Right hindlimb (tissue), 1 donor: Measurements from ENCODE around the gene LKAAEAR1.

ENCODE experiments used
- DNase-seq: peaks from one replicate; pipeline ENCODE4 v3.0.0-alpha.2; 2018

The LKAAEAR1 gene

DNA sequence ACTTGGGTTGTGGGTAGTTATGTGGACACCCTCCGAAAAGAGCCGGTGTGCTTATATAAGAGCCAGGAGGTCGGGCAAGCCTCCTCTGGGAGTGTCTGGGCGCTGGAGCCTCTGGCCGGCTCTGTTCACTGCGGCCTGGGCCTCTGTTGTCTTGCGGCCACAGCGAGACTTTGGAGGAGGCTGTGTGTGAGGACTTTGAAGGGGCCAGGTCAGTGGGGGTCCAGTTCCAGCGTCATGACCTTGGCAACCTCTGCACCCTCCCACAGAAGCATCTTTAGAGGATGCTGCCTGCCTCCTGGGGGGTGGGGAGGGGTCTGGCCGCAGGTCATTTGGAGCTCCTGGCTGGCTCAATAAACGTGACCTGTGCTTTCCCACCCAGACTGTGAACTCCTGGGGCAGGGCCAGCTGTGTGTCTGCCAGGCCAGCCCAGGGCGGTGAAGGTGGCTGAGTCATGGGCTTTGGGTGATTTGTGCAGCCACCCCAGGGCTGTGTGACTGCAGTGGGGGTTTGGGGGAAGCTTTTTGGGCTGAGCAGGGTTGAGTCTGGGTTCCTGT lies 20.0 kb downstream of the LKAAEAR1 start:
- DNase-seq = no peak

DNA sequence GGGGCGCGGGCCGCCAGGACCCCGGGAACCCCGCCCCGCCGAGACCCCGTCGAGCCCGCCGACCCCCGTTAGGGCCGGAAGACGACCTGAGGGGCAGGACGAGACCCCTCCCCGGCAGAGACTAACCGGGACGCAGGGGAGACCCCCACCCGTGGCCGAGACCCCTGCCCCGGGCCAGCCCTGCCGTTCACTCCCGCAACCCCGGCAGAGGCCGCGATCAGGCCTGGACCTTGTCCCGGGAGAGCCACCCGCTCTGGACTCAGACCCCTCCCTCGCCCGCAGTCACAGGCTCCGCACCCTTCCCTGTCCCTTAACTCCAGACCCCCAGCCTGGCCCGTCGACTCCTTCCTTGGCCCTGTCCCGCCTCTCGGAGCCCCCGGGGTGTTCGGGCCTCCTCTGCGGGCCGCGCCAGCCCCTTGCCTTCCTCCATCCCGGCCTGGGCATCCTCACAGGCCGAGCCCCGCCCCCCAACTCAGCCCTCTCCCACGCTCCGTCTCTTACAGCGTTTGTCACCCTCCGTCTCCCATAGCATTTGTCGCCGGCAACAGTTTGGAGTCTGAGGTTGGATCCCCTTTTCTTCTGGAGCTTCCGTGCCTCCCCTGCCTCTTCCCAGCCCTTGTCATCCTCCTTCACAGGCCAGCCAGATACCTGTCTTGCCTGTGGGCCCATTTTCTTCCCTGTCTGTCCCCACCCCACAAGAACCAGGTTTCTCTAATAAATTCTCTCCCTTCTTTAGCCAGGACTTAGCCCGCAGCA lies 20.6 kb downstream of the LKAAEAR1 start:
- no peak for DNase-seq

- DNase-seq = peak; percentile 97
Observed at GRCh38 chr20:64062596-64063388, 21.4 kb downstream of the LKAAEAR1 start, which contains the start of gene TCEA2. Gene TCEA2 (plus strand): TSS chr20:64063198. CDS start chr20:64063313, 115 bp downstream.

DNA sequence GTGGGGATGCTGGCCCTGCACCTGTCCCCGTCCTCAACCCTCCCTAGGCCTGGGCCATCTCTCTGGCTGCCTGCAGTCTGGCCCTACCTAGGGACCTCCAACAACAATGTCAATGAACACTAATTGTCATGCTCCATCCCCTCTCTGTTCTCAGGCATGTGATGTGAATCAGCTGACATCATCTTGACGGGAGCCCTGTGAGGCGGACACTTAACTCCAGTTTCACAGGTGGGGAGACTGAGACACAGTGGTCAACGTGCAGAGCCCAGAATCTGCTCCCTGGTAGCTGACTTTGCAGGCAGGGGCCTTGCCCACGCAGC lies 22.0 kb downstream of the LKAAEAR1 start:
- no peak for DNase-seq

DNA sequence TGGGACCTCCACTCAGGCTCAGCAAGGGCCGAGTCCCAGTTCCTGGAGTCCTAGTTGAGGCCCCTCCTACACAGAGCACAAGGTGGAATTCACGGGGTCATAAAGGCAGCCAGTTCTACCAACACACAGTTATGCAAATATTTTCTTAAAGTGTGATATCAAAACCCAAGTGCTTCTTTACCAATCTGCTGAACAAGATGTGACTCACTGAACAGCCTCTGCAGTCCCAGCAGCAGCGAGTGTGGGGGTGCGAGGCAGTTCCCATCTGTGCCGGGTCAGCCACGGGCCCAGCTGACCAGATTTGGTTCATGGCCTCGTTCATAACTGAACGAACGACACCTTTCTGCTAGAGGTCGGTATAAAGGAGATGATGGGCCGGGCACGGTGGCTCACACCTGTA lies 25.7 kb downstream of the LKAAEAR1 start:
- DNase-seq = no peak

DNA sequence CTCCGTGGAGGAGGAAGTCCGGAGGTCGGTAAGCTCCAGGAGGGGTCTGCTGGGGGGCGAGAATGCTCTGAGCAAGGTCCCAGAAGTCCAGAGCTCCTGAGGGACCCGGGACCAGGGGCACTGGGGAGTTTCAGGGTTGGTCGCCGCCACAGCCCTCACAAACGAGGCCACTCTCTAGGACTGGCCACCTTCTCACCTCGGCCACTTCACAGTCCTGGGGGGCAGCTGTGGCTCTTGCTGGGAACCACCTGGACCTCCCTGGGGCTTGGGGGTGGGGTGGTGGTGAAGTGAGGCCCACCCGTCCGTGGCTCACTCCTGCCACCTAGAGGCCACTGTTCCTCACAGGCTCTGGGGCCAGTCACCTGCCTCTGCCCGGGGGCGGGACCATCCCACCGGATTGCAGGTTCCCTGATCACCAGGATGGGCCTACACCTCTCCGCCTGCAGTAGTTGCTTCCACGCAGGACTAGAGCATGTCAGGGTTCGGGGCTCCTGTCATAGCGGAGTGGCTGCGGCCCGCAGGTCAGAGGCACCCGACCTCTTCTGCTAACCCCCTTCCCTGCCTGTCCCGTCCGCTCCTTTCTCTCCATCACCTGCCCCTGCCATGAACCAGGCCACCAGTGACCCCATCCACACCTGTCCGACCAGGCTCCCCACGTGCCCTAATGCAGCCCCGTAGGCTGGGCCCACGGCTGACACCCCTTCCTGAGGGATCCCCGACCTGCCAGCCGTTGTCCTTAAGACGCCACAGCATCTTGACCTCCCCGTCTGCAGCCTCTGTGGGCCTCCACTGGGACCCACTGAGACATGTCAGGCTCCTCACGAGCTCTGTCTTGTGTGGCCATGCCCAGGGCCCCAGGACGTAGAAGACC lies 26.3 kb downstream of the LKAAEAR1 start:
- DNase-seq = peak; percentile 80

DNA sequence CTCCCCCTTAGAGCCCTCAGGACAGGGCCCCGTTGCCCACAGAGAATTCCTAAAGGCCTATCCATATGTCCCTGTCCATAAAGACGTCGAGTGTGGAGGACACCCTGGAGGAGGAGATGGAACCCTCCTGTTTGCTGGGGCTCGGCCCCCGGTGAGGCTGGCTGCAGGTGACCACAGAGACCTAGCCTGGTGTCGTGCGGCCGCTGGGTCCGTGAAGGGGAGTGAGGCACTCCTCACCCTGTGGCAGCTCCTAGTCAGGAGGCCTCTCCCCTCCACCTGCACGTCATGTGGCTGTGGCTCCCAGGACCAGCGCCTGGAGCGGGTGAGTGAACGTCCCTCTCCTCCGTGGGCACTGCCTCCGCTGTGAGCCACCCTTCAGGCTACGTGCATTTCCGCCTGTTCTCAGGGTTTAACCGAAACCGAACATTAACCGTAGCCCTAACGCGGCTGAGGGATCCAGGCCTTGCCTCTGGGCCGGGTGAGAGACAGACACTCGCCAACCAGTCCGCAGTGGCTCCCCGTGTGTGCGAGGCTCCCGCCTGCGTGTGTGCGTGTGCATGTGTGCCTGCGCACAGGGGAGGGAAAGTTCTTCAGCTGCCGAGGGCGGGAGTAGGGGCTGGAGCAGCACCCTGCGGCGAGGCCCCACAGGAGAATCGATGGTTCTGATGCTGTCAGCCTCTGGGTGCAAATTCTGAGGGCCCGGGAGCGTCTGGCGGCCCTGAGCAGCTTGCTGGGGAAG lies 27.1 kb downstream of the LKAAEAR1 start:
- no peak for DNase-seq

- DNase-seq = no peak
Observed at GRCh38 chr20:64056639-64056888, 27.6 kb downstream of the LKAAEAR1 start.

- DNase-seq = no peak
Observed at GRCh38 chr20:64055893-64056638, 28.1 kb downstream of the LKAAEAR1 start.

DNA sequence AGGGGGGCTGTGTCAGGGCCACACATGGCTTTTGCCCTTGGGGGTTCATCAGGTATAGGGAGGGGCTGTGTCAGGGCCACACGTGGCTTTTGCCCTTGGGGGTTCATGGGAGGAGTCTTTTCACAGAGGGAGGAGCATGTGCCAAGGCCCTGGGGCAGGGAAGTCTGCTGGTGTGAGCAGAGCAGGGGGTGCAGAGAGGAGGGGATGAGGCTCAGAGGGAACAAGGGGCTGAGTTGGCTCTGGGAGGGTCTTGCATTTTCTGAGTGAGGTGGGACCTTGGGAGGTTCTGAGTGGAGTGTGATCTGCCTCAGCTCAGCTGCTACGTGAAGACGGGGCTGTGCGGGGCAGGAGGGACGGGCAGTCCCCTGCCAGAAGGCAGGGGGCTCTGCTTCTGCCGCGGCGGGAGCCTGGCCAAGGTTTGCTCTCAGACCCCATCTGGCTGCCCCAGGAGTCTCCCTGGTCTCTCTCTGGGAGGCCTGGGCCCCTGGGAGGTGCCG lies 28.8 kb downstream of the LKAAEAR1 start:
- DNase-seq = no peak

DNA sequence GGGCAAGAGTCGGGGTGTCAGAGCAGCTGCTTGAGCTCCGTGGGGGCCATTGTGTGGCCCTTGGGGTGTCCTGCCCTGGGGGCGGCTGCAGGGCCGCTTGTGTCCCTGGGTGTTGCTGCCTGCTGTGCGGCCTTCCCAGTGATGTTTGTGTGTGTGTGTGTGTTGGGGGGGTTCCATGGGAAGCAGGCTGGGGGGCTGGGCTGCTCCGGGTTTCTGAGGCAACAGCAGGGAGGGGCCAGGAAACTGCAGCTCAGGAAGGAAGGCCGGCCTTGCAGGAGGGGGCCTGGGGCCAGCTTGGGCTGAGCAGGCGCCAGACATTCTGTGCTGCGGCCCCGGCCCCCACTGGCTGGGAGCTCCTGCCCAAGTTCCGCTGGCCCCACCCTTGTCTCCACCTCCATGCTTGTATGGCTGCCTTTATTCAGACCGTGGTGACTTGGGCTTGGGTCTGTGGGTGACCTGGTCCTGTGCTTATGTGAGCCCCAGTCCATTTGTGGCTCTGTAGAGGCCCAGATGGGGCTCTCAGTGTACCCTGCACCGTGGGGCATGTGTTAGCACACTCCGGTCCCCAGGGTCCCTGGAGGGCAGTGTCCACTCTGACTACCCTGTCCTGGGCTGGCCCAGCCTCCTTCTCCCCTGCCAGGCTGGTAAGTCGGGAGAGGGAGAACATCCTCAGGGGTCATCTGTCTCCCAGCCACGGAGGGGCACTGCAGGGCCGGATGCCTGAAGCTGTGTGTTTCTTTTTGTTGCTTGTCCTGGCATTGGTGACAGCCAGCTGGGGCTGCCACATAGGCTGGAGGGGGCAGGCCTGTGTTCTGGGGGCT lies 30.1 kb downstream of the LKAAEAR1 start:
- DNase-seq = peak; percentile 84

GRCh38 chr20:64052987-64053840 lies 31.0 kb downstream of the LKAAEAR1 start:
- DNase-seq = no peak

- no peak for DNase-seq
Observed at GRCh38 chr20:64052326-64052722, 31.9 kb downstream of the LKAAEAR1 start.

DNA sequence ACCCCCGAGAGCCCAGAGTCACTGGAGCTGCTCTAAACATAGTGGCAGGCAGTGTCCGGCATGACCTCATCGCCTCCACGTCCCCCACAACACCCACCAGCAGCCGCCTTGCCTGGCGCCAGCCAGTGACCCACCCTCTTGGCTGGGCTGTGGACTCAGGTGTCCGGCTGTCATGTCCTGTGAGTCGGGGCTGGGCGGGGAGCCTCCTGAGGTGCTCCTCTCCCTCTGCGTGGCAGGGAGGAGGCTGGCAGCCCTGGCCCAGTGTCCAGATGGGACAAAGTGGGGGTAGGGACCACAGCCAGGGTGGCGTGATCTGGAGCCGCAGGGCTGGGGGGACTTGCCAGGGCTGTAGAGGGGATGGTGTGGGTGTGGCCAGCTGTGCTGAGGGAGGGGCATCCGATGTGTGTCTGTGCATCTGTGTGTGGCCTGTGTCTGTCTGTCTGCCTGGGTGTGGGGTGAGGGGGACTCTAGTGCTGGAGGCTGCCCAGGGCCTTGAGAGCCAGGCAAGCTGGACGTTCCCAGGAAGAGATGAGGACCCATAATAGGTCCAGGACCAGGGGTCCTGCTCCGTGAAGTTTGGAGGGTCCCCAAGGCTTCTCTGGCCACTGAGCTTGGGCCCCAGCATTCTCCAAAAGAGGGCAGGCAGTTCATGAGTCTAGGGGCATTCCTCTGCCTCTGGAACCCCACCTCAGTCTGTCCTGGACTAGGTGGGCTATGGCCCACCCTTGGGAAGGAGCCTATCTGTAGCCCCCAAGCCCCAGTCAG lies 32.5 kb downstream of the LKAAEAR1 start:
- DNase-seq = no peak

- DNase-seq = no peak
Observed at GRCh38 chr20:64051033-64051452, 33.2 kb downstream of the LKAAEAR1 start.

DNA sequence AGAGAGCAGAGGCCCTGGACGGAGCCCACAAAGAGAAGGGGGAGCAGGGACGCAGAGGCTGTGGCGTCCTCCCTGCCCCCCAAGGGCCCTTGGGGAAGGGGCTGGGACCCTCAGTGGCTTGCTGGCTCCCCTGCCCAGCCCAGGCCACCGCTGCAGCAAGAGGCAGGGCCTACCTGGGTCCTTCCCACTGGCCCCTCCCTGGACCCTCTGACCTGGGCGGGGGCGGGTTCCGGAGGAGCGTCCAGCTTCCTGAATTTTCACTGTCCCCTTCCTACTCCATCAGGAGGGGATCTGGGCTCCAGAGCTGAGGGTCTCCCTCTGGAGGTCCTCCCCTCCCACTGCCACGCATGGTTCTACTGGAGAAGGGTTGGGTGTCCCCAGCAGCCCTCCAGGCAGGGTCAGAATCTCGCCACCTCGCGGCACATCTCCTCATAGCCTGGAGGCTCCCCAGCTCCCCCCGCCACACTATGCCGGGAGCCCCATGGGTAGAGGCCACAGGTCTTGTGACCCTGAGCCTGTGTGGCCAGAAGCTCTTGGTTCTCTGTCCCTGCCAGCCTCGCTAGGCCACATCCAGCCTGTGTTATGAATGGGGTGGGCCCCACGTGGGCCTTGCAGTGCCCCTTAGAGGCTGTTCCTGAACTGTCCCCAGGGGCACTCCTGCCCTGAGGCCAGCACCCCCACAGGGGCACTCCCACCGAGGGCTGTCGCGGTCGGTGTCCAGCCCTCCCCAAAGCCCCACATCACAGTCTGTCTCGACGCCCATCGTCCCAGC lies 33.8 kb downstream of the LKAAEAR1 start:
- DNase-seq = no peak

GRCh38 chr20:64049878-64050260 lies 34.3 kb downstream of the LKAAEAR1 start:
- DNase-seq = no peak
